Spleen (tissue), 7 donors: ENCODE data around the gene INTS6.

Source experiments
- POLR2A ChIP-seq, 3 donors: fragments of 450-650 bp; IDR thresholded peaks; one replicate each; pipeline ENCODE4 v1.5.1; 2017; ENCODE audit warnings: antibody characterized with exemption in 3 of 3, mild to moderate bottlenecking in 1 of 3
- POLR2AphosphoS5 ChIP-seq, 3 donors: sonication (generic); formaldehyde crosslinking; IDR thresholded peaks; one replicate each; pipeline ENCODE4 v1.5.1; 2017; ENCODE audit warnings: antibody characterized with exemption in 3 of 3
- TF ChIP-seq, protein P1 (sequence below), 11 experiments: fragments of 200-600 bp in 7 of 11; fragments of 450-650 bp in 4 of 11; sonication (generic) in 4 of 11; IDR thresholded peaks in 8 of 11; conservative IDR thresholded peaks in 3 of 11; 1 replicate in 7 of 11; 2 replicates in 4 of 11; pipeline versions ENCODE4 v1.4.0 to v1.8.0; 2016 to 2021; ENCODE audit warnings: antibody characterized with exemption in 11 of 11, inconsistent platforms in 4 of 11, mild to moderate bottlenecking in 1 of 11
- donor health status: DM: no; HTN: no; CAD: no; lungs with moderate emphysema.
- donor health status: DM: no; HTN: no; CAD: no.
- donor health status: DM: no; HTN: no; CAD: no.

DNA sequence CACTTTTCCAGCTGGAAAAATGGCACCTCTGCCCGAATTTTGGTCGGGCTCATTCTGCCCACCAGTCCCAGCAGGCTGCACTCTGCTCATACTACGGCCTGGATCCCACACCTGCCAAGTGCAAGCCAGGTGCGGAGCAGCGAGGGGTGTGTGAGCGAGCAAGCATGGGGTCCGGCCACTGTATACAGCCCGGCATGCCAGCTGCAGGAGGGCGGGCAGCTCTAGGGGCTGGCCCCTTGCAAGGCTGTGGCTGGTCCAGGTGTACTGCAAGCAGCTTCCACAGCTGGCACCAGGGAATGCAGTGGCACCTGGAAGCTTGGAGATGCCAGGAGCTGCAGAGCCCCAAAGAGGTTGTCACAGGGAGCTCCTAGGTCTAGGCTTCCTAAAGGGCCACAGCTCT is 2.7 kb upstream of the INTS6 start:
- TF ChIP-seq, protein P1, sequence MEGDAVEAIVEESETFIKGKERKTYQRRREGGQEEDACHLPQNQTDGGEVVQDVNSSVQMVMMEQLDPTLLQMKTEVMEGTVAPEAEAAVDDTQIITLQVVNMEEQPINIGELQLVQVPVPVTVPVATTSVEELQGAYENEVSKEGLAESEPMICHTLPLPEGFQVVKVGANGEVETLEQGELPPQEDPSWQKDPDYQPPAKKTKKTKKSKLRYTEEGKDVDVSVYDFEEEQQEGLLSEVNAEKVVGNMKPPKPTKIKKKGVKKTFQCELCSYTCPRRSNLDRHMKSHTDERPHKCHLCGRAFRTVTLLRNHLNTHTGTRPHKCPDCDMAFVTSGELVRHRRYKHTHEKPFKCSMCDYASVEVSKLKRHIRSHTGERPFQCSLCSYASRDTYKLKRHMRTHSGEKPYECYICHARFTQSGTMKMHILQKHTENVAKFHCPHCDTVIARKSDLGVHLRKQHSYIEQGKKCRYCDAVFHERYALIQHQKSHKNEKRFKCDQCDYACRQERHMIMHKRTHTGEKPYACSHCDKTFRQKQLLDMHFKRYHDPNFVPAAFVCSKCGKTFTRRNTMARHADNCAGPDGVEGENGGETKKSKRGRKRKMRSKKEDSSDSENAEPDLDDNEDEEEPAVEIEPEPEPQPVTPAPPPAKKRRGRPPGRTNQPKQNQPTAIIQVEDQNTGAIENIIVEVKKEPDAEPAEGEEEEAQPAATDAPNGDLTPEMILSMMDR (IDR thresholded peaks at IDR 0.05 in 8 of 11, conservative IDR thresholded peaks at IDR 0.05 in 3 of 11), result no peak
- TF ChIP-seq POLR2A (IDR thresholded peaks at IDR 0.05) (no peak), POLR2AphosphoS5 (IDR thresholded peaks at IDR 0.05) (peak in 2 of 3 donors; percentile 14 to 41)
